ENCODE data around the gene MEIS2.

The MEIS2 gene

GRCh38 chr15:37070686-37071085 lies 29.7 kb downstream of the MEIS2 start:
- no peak for DNase-seq

DNA sequence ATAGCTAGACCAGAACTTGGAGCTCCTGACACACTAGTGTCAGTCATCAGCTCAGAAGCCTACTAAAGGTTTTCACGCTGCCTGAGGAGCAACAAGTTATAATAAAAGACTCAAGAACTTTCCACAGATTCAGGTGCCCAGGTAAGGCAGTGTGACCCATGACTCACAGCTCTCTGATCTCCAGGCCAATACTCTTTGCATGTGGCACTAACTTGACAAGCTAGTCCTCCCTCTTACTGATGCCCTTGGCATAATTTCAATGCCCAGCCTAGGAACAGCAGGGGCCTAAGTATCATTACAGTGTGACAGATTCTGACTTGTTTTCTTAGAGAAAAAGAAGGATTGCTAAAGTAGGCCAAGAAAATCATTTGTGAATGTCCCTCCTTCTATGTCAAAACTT lies 38.4 kb downstream of the MEIS2 start:
- no peak for DNase-seq

DNA sequence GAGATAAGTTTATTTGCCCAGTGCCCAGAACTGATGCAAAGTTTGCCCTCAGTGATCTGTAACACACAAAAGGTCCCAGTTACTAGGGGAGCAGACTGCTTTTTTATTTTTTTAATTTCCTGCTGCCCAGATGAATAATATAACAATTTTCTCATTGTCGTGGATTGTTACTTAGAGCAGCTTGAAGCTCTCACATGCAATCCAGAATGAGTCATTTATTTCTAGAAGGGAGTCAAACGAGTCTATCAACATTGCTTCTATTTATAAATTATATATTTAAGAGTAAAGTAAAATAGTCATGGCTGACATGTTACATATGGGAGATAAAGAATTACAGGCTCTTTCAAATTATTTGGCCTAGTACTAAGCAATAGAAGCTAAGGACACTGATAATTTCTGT lies 41.3 kb downstream of the MEIS2 start:
- DNase-seq: no peak

GRCh38 chr15:37058316-37058985 lies 41.9 kb downstream of the MEIS2 start:
- DNase-seq: no peak

- no peak for DNase-seq
Observed at GRCh38 chr15:37057831-37058230, 42.5 kb downstream of the MEIS2 start.

DNA sequence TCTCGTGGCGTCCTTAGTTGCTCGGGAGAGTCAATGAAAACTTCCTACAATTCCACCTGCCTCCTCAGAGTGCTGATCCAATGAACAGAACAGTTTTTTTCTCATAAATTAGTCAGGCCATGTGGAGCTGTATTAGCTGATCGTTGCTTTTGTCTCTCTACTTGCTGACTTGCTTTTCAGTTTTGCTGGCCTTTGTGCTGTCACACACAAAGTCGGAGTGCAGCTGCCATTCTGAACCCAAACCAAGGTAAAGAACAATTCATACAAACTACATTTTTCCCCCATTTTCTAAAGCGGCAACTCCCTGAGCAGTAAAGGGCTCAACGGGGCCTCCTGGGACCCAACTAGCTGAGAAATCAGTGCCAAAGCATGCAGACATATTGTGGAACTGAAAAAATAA lies 43.1 kb downstream of the MEIS2 start:
- no peak for DNase-seq

DNA sequence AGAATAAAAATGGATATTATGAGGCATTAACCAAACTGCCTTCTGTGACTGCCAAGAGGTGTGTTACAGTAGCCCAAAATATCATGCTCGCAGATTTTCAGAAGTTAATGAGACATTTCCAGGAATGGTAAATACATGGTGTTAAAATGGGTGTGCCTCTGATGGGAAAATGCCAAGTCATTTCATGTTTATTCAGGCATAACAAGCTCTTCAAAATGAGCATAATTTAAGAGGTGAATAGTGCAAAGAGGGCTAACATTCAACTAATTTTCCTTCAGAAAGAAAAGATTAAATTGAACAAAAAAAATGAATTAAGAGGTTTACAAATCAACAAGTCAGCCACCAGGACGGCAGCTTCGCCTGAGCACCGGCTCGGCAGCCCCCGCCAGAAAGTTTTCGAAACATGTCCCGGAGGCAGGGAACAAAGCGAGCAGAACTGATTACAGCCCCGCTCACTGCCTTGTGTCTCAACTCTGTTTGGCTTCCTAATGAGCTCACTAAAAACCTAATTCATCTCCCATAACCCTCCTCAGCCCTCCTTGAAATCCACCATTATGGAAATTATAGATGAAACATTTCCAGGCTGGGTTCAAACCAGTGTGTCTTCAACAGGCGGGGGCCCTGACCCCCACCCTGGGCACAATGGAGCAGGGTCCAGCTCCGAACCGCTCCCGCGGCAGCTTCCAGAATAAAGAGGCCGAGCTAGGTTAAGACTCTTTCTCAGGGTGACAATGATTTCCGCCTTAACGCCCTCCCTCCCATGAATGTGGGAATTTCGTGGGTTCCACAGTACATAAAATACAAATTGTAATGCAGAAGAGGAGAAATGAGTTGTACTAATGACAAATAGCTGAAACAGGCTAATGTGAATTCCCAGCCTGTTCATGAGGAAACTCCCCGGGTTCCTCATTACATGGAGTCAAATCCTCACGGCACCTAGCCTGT lies 43.9 kb downstream of the MEIS2 start:
- no peak for DNase-seq

DNA sequence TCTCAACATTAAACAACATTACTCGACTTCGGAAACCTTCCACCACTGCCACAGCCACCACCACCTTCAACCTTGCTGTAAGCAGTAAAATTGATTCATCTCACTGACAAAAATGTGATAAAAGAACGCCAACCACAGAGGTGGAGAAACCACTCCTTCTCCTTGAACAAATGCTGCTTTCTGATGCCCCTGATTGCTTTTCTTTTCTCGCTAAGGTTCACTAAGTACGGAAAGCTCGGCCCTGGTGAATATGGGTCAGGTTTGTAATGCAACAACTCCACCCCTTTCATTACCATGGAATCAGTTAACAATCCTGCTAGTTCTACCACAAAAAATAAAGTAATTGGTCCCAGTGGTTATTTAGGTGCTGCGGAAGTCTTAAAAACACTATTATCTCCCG lies 44.9 kb downstream of the MEIS2 start:
- no peak for DNase-seq

GRCh38 chr15:37054336-37054735 lies 46.0 kb downstream of the MEIS2 start:
- DNase-seq: no peak

DNA sequence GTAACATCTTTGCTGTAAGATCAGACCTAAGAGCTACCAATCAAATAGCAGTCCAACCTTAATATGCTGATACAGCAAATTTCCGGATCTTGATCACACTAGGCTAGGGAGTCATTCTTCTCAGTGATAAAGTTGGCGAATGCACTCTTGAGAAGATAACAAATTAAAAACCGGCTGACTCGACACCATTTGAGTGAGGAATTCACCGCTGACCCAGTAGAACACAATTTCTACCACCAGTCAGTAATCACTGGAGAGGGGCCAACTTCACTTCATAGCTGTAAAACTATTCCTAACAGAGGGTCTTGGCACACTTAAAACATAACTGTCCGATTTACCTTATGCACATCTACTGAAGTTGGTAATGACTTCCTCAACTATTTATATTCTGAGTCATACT lies 47.2 kb downstream of the MEIS2 start:
- DNase-seq: no peak

DNA sequence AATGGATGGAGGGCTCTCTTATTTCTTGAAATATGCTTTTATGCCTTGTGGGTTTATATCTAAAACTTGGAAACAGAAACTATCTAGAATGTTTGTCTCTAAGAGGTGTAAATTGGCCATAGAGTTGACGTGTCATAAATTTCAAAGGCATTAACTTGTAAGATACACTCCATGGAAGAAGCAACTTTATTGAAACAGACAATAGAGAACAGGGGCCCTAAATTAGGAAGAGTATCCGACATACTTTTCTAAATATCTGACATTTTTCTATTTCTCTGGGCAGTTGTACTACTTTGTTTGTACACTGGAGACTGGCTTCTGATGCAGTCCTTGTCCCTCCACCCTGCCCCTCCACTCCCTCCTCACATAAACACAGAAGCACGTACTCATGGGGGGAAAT lies 50.0 kb downstream of the MEIS2 start:
- DNase-seq: no peak

GRCh38 chr15:37046876-37047614 lies 53.3 kb downstream of the MEIS2 start:
- no peak for DNase-seq

- DNase-seq: no peak
Observed at GRCh38 chr15:37045859-37046740, 54.2 kb downstream of the MEIS2 start.

DNA sequence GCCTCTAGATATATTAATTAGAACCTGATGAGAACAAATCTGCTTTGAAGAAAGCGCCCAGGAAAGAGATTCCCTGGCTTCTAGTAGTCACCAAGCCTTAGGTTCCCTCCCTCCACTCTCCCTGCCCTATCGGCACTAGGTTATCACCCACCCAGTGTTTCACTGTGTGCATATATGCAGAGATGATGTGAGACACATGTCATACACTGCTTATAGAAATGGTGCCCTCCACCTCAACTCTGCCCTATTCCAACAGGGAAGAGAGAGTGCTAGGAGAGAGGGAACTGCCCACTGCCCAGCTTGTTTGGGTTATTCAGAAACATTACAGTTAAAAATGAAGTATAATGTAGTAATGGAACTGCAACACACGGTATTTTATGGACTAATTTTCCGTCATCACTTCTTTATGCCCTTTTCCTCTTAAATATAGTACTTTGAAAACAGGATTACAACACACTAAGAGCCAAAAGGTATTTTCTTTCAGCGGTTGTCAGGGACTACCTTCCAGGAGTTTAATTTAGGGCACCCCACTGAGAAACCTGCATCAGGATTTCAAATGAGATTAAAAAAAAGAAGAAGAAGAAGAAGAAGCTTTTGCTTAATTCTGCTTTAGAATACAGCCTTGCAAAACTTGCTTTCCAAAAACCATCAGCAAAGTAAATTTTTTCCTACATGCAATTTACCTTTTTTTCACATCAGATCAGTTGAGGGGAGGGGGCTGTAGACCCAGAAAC lies 55.3 kb downstream of the MEIS2 start:
- DNase-seq: no peak

DNA sequence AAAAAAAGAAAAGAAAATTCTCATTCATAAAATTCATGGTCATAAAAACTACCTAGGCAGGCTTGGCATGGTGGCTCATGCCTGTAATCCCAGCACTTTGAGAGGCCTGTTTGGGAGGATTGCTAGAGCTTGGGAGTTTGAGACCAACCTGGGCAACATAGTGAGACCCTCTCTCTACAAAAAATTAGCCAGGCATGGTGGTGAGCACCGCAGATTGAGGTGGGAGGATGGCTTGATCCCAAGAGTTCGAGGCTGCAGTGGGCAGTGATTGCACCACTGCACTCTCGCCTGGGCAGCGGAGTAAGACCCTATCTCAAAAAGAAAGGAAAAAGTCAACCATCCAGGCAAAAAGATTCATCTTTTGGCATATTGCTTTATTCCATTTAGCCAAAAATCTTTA lies 58.5 kb downstream of the MEIS2 start:
- DNase-seq: no peak

GRCh38 chr15:37041042-37041441 lies 59.3 kb downstream of the MEIS2 start:
- no peak for DNase-seq

DNA sequence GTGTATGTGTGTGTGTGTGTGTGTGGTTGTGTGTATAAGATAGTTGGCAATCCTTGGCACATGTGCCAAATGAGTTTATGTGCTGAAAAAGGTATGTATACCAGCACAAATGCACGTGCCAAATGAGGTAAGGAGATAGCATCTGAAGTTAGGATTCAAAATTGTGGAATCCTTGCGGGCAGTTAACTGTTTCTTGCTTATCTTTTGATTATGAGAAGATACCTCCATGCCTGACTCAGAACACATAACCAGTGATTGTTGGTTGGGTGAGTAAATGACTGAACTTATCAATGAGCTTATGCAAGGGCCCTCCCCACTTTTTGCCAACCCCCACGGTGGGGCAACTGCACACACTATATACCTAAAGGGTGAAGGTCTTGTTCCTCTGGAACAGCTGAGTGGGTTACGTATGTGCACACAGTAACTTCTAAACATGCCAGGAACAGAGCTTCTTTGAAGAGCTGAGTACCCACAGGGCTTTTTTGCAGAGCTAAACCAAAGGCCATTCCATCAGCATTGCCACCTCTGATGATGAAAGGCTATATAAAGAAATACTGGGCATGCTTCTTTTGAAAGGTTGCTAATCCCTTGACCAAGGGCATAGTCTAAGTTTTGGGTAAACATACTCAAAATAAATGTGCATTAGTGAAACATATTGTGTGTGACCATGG lies 60.1 kb downstream of the MEIS2 start:
- DNase-seq: no peak

DNA sequence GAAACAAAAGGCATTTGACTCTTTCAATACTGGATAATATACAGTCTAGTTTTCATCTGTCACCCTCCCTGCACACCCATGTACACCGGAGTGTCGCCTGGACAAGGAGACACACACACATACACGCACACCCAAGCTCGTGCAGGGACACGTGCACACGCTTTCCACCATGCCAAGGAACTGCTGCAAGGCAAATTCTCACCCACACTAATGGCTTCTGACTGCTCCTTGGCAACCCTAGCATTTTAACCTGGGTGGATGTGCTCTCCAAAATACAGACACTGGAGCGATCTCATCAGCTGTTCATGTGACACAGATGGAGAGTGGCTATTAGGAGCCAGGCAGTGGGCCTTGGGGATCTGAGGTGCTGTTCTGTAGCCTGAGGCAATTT lies 61.6 kb downstream of the MEIS2 start:
- no peak for DNase-seq

- DNase-seq: no peak
Observed at GRCh38 chr15:37037850-37038715, 62.3 kb downstream of the MEIS2 start.

DNA sequence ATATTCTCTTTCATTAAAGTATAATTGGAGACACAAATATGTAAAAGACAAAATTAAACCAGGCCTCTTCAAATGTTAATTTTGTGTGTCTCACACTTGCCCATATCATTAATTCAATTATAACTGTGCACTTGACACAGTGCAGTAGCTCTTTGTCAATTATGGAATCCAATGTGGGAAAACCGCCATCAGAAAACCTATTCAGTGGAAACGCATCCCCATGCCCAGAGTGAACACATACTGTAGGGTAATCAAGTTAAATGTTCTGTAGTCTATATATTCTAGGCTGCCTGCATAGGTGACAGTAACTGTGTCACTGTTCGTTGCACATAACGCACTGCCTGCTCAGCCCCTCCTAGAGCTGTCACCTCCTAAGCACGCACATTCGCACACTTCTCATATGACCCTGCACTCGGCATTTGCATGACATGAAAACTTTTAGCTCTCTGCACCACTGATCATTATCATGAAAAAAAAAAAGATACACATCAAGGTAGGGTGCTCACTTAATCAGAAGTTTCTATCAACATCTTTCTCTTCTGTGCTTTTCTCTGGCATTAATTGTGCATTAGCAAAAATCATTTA lies 63.2 kb downstream of the MEIS2 start:
- DNase-seq: no peak
